GM12874 (cell line): Measurements from ENCODE around the gene CLCF1.

Experiments used
- CTCF ChIP-seq: IDR thresholded peaks from 2 replicates; pipeline ENCODE4 v1.5.1; 2011; ENCODE audit warnings: low read depth, mild to moderate bottlenecking, control low read depth, low read length, moderate library complexity; ENCODE audit not compliant: insufficient read depth

The CLCF1 gene

GRCh38 chr11:67321313-67321871, 52.0 kb downstream of the CLCF1 start:
- no peak for TF ChIP-seq CTCF

GRCh38 chr11:67320691-67321090, 52.7 kb downstream of the CLCF1 start:
- no peak for TF ChIP-seq CTCF

GRCh38 chr11:67320011-67320410, 53.4 kb downstream of the CLCF1 start:
- TF ChIP-seq CTCF, result no peak

GRCh38 chr11:67317888-67318555, 55.4 kb downstream of the CLCF1 start:
- no peak for TF ChIP-seq CTCF

- peak; percentile 85 for TF ChIP-seq CTCF
Measured at GRCh38 chr11:67317205-67317887, 56.1 kb downstream of the CLCF1 start.

- TF ChIP-seq CTCF, result no peak
Measured at GRCh38 chr11:67316882-67317204, 56.6 kb downstream of the CLCF1 start.

- no peak for TF ChIP-seq CTCF
Measured at GRCh38 chr11:67315325-67315909, 58.0 kb downstream of the CLCF1 start.
